ENCODE data around the gene STX8.
"Not testable (repeated sequence)": the region's sequence is repeated elsewhere in the genome, so short reads cannot be mapped to it uniquely, and the experiment has no call there.

Gene STX8

GRCh38 chr17:9350080-9350479 is 225.5 kb downstream of the STX8 start:
- POLR2A ChIA-PET: no interaction called here
- CTCF ChIA-PET: no interaction called here
- TF ChIP-seq ELF4 (IDR thresholded peaks at IDR 0.05) (no peak), TARDBP (IDR thresholded peaks at IDR 0.05) (no peak), LEF1 (IDR thresholded peaks at IDR 0.05; ENCODE audit: borderline replicate concordance) (no peak), FOXK2 (IDR thresholded peaks at IDR 0.05) (no peak), NFRKB (IDR thresholded peaks at IDR 0.05) (no peak), SP1 (IDR thresholded peaks at IDR 0.05) (no peak), PKNOX1 (IDR thresholded peaks at IDR 0.05) (no peak), ZNF384 (IDR thresholded peaks at IDR 0.05) (no peak), ARNT (IDR thresholded peaks at IDR 0.05) (no peak), SUZ12 (IDR thresholded peaks at IDR 0.05) (no peak), FOXM1 (IDR thresholded peaks at IDR 0.05; ENCODE audit: borderline replicate concordance) (no peak), L3MBTL2 (conservative IDR thresholded peaks at IDR 0.05) (no peak), HDGF (IDR thresholded peaks at IDR 0.05; ENCODE audit: borderline replicate concordance) (no peak), FOXA1 (IDR thresholded peaks at IDR 0.05) (no peak), CTBP1 (IDR thresholded peaks at IDR 0.05; ENCODE audit: borderline replicate concordance) (no peak), BHLHE40 (IDR thresholded peaks at IDR 0.05; ENCODE audit: borderline replicate concordance) (no peak)
- DNase-seq (ENCODE audit: extremely low spot score): no peak

- CTCF ChIA-PET: no interaction called here
- TF ChIP-seq FOXK2 (IDR thresholded peaks at IDR 0.05) (no peak), FOXM1 (IDR thresholded peaks at IDR 0.05; ENCODE audit: borderline replicate concordance) (no peak), ZNF384 (IDR thresholded peaks at IDR 0.05) (no peak), PKNOX1 (IDR thresholded peaks at IDR 0.05) (no peak), SP1 (IDR thresholded peaks at IDR 0.05) (no peak), LEF1 (IDR thresholded peaks at IDR 0.05; ENCODE audit: borderline replicate concordance) (no peak), TARDBP (IDR thresholded peaks at IDR 0.05) (no peak)
- DNase-seq (ENCODE audit: extremely low spot score): no peak
- POLR2A ChIA-PET: no interaction called here
Observed at GRCh38 chr17:9346296-9346926, 229.2 kb downstream of the STX8 start.

GRCh38 chr17:9343516-9343915 is 232.1 kb downstream of the STX8 start:
- POLR2A ChIA-PET: no interaction called here
- peak; percentile 19 for DNase-seq (ENCODE audit: extremely low spot score)
- CTCF ChIA-PET: no interaction called here
- TF ChIP-seq FOXK2 (IDR thresholded peaks at IDR 0.05) (no peak), NFRKB (IDR thresholded peaks at IDR 0.05) (no peak), SP1 (IDR thresholded peaks at IDR 0.05) (no peak), BHLHE40 (IDR thresholded peaks at IDR 0.05; ENCODE audit: borderline replicate concordance) (no peak), FOXM1 (IDR thresholded peaks at IDR 0.05; ENCODE audit: borderline replicate concordance) (no peak)

GRCh38 chr17:9342225-9342624 is 233.4 kb downstream of the STX8 start:
- no peak for DNase-seq (ENCODE audit: extremely low spot score)
- TF ChIP-seq BHLHE40 (IDR thresholded peaks at IDR 0.05; ENCODE audit: borderline replicate concordance) (no peak), SUZ12 (IDR thresholded peaks at IDR 0.05) (no peak), SP1 (IDR thresholded peaks at IDR 0.05) (no peak), TARDBP (IDR thresholded peaks at IDR 0.05) (no peak), ELF4 (IDR thresholded peaks at IDR 0.05) (no peak), LEF1 (IDR thresholded peaks at IDR 0.05; ENCODE audit: borderline replicate concordance) (no peak), NFRKB (IDR thresholded peaks at IDR 0.05) (no peak), FOXK2 (IDR thresholded peaks at IDR 0.05) (no peak), HDGF (IDR thresholded peaks at IDR 0.05; ENCODE audit: borderline replicate concordance) (no peak), PKNOX1 (IDR thresholded peaks at IDR 0.05) (no peak), FOXM1 (IDR thresholded peaks at IDR 0.05; ENCODE audit: borderline replicate concordance) (no peak), ZNF384 (IDR thresholded peaks at IDR 0.05) (no peak), L3MBTL2 (conservative IDR thresholded peaks at IDR 0.05) (no peak), CTBP1 (IDR thresholded peaks at IDR 0.05; ENCODE audit: borderline replicate concordance) (no peak), ARNT (IDR thresholded peaks at IDR 0.05) (no peak)
- ChIA-PET CTCF (no interaction called here), POLR2A (no interaction called here)

- ChIA-PET CTCF (no interaction called here), POLR2A (no interaction called here)
- no peak for DNase-seq (ENCODE audit: extremely low spot score)
- TF ChIP-seq ELF4 (IDR thresholded peaks at IDR 0.05): no peak
- no peak for TF ChIP-seq L3MBTL2 (conservative IDR thresholded peaks at IDR 0.05)
- TF ChIP-seq FOXA1 (IDR thresholded peaks at IDR 0.05): no peak
- TF ChIP-seq FOXM1 (IDR thresholded peaks at IDR 0.05; ENCODE audit: borderline replicate concordance): no peak
- no peak for TF ChIP-seq FOXK2 (IDR thresholded peaks at IDR 0.05)
- no peak for TF ChIP-seq ZNF384 (IDR thresholded peaks at IDR 0.05)
- TF ChIP-seq CTBP1 (IDR thresholded peaks at IDR 0.05; ENCODE audit: borderline replicate concordance): no peak
- no peak for TF ChIP-seq NFRKB (IDR thresholded peaks at IDR 0.05)
- TF ChIP-seq LEF1 (IDR thresholded peaks at IDR 0.05; ENCODE audit: borderline replicate concordance): no peak
- no peak for TF ChIP-seq HDGF (IDR thresholded peaks at IDR 0.05; ENCODE audit: borderline replicate concordance)
- no peak for TF ChIP-seq TARDBP (IDR thresholded peaks at IDR 0.05)
- TF ChIP-seq SUZ12 (IDR thresholded peaks at IDR 0.05): no peak
- TF ChIP-seq PKNOX1 (IDR thresholded peaks at IDR 0.05): no peak
- no peak for TF ChIP-seq SP1 (IDR thresholded peaks at IDR 0.05)
- TF ChIP-seq BHLHE40 (IDR thresholded peaks at IDR 0.05; ENCODE audit: borderline replicate concordance): no peak
- no peak for TF ChIP-seq ARNT (IDR thresholded peaks at IDR 0.05)
Observed at GRCh38 chr17:9339958-9340357, 235.7 kb downstream of the STX8 start.

- DNase-seq (ENCODE audit: extremely low spot score); CTCF ChIA-PET: not testable (repeated sequence)
- POLR2A ChIA-PET: interaction anchor here (0.6 kb wide), 1 partner anchor 30 kb away, joined by 3 read pairs; no protein-coding TSS in a partner anchor
Observed at GRCh38 chr17:9339482-9339881, 236.1 kb downstream of the STX8 start.
